Activated CD4-positive, alpha-beta T cell treated with anti-CD3 and anti-CD28 coated beads, Interleukin-2, amount 50 U/mL, for 1 hour (primary cell): ENCODE data around the gene LFNG.
"Not testable (repeated sequence)": the region's sequence is repeated elsewhere in the genome, so short reads cannot be mapped to it uniquely, and the experiment has no call there.

Experiments used
- DNase-seq: peaks from one replicate; pipeline ENCODE4 v3.0.0-alpha.2; 2020

Gene LFNG

GRCh38 chr7:2531796-2532110 is 12.2 kb downstream of the LFNG start:
- not testable (repeated sequence) for DNase-seq

DNA sequence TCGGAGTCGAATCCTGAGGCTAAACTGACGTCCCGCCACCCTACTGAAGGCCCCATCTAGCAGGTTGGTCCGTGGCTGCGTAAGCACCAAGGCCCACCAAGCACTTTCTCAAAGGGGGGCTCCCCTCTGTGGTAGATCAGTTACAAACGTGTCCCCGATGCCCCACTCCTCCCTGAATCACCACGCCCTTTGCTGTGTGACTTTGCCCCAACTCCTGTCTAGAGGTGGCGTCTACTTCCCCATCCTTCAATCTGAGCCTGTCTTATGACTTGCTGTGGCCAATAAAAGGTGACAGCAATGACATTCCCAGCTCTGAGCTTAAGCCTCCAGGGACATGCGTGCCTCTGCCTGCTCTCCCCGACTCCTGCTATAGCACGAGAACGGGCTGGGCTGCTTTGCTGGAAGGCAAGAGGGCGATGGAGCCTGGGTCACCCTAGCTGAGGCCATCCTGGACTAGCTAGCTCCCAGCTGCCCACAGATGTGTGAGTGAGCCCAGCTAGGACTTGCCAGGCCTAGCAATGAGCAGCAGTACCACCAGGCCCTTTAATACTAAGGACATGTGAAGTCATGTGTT is 12.7 kb downstream of the LFNG start:
- DNase-seq, result not testable (repeated sequence)

DNA sequence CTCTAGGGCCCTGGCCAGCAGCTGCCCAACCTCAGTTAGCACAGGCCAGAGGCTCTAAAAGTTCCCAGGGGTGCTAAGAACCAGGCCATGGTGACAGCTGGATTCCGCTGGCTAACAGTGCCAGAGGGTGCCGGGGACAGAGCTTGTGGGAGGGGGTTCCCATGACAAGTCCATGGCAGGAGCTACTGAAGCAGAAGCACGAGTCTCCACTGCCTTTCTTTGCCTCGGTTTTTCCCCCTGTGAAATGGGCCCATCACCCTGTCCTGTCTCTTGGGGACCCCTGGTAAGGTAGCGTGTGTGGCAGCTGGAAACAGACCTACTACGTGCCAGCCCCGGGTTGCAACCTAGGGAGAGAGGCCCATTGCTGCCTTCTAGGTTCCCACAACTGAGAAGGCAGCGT is 13.2 kb downstream of the LFNG start:
- not testable (repeated sequence) for DNase-seq

DNA sequence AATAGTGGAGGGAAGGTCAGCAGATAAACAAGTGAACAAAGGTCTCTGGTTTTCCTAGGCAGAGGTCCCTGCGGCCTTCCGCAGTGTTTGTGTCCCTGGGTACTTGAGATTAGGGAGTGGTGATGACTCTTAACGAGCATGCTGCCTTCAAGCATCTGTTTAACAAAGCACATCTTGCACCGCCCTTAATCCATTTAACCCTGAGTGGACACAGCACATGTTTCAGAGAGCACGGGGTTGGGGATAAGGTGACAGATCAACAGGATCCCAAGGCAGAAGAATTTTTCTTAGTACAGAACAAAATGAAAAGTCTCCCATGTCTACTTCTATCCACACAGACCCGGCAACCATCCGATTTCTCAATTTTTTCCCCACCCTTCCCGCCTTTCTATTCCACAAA is 14.0 kb downstream of the LFNG start:
- not testable (repeated sequence) for DNase-seq

DNA sequence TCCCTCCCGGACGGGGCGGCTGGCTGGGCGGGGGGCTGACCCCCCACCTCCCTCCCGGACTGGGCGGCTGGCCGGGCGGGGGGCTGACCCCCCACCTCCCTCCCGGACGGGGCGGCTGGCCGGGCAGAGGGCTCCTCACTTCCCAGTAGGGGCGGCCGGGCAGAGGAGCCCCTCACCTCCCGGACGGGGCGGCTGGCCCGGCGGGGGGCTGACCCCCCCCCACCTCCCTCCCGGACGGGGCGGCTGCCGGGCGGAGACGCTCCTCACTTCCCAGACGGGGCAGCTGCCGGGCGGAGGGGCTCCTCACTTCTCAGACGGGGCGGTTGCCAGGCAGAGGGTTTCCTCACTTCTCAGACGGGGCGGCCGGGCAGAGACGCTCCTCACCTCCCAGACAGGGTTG is 14.6 kb downstream of the LFNG start:
- not testable (repeated sequence) for DNase-seq

- DNase-seq, result not testable (repeated sequence)
Observed at GRCh38 chr7:2535872-2536627, 16.5 kb downstream of the LFNG start.

GRCh38 chr7:2537981-2538851 is 18.6 kb downstream of the LFNG start:
- no peak for DNase-seq

DNA sequence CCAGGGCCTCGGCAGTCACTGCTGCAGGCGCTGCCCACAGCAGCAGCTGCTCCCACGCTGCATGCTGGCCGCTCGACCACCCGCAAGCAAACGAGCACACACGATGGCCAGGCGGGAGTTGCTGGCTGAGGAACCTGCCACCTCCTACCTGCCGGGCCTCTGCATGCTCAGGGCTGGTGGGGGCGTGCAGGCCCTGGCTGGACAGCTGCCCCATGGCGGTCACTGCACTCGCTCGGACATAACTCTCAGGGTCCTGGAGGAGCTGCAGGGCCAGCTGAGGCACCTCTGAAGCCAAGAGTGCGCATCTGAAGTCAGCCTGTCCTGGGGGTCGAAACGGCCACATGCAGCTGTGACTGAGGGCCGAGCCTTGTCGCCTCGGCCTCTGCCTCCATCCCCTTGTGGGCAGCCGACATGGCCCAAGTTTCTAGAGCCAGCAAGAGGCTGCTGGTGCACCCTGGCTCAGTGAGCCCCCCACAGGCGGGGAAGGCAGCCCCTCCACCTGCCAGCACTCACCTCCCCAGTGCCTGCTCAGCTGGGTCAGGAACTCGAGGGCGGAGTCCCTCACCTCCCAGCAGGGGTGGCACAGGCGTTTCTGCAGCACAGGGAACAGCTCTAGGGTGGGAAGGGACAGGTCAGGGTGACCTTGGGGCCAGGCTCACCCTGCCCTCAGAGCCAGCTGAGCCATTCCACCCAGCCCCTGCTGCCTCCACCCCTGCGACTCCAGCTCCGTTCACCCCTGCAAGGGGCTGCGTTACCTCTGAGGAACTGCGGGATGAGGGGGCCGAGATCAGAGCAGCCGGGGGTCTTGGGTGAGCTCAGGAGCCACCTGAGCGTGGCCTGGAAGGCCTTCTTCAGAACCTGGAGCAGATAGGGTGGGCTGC is 19.7 kb downstream of the LFNG start:
- no peak for DNase-seq

DNA sequence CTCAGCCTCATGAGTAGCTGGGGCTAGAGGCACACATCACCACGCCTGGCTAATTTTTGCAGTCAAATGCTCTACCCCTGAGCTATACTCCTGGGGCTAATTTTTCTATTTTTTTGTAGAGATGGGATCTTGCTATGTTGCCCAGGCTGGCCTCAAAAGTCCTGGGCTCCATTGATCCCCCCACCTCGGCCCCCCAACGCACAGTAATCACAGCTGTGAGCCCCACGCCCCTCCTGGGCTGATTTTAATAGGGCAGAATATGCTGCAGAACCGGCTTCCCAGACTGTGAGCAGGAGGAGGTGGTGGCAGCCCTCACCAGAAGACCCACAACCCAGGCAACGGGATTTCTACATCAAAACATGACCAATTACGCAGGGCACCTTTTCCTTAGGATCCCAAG is 20.6 kb downstream of the LFNG start:
- no peak for DNase-seq

- no peak for DNase-seq
Observed at GRCh38 chr7:2540641-2541051, 21.1 kb downstream of the LFNG start.

DNA sequence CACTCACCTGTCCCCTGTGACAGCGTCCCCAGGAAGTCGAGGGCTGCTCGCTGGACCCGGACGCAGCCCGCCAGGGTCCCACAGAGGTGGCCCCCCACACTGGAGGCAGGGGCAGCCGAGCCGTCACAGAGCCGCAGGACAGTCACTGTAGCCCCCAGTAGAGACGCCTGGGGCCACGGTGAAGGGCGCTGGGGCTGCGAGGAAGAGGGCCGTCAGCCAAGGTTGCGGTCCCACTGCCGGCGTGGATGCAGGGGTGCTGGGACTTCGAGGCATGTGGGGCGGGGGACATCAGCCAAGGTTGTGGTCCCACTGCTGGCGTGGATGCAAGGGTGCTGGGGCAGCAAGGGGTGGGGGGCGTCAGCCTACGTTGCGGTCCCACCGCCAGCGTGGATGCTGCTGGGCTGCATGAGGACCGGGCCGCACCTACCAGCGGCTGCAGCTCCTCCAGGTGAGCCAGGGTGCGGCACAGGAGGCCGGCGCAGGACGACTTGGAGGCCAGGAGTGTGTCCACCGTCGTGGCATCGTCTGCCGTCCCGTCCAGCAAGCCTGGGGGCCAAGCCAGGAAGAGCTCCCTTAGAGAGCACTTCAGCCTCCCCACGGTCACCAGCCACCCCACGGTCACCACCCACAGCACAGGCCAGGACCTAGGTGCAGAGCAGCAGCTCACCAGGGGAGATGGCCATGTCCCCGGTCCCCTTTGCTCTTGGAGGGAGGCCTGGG is 21.9 kb downstream of the LFNG start:
- no peak for DNase-seq

DNA sequence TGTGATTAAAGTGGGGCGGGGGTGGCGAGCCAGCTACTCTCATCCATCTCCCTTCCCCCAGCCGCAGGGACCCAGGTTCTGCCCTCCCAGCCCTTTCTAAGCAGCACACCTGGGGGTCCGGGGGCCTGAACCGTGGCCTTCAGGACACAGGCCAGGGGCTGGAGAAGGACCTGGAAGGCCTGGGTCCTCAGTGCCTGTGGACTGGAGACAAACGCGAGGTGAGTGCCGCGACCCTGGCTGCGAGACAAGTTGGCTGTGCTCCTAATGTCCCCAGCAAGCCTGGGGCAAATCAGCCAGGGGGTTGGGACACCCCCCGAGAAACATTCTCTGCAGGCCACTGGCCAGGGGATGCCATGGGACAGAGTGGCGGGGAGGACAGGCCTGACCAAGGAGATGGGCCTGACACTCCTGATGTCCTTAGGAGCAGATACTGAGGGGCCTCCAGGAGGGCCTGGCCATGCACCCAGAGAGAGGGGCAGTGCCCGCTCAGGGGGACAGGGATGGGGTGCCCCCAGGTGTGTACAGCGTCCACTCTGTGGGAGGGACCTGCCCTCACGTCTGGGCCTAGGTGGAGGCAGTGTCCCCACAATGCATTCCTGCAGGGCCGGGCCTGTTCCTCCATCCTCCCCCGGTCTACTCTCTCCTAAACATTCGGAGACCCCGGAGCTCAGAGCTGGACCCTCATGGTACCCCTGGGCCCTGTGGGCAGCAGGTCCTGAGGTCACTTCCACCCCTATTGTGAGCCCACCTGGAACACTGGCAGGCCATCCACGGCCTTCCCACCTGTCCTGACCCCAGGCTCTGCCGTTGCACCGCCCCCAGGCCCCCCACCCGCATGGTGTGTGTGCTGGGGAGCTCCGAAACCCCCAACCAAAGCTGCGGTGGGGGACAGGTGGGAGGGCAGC is 22.7 kb downstream of the LFNG start:
- DNase-seq, result no peak

DNA sequence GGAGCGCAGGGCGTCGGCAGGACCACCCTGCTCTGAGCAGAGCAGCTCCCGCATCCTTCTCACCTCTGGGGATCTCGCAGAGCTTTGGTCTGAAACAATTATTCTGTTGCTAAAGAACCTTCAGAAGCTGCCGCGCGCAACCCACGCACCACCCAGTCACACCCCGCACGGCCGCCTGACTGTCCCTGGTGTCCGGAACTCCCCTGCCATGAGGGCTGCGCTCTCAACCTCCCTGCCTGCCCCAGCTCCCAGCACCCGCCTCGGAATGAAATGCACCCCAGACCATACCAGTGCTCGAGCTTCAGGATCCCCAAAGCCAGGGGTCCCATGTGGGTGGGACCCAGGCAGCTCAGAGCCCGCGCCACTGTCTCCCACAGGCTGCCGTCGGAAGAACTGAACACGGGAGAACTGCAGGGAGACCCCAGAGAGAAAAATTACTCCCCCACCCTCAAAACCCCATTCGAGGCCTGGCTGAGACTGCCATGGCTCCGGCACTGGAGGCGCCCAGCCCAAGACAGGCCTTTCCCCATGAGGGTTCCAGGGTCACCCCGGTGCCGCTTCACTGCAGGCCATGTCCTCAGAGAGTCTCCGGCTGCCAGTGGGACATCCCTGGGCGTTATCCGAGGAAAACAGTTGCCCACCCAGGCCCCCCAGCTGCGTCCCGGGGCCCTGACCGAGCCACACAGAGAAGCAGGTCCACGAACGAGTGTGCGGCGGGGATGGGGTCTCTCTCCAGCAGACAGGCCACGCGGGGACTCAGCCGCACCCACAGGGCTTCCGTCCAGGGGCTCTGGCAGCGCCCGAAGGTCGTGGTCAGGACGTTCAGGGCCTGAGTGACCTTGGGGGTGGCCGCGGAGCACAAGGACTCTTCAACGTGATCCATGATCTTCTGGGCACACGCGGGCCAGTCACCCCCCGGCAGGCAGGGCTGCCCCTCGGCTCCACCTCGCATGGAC is 23.6 kb downstream of the LFNG start:
- DNase-seq, result no peak

DNA sequence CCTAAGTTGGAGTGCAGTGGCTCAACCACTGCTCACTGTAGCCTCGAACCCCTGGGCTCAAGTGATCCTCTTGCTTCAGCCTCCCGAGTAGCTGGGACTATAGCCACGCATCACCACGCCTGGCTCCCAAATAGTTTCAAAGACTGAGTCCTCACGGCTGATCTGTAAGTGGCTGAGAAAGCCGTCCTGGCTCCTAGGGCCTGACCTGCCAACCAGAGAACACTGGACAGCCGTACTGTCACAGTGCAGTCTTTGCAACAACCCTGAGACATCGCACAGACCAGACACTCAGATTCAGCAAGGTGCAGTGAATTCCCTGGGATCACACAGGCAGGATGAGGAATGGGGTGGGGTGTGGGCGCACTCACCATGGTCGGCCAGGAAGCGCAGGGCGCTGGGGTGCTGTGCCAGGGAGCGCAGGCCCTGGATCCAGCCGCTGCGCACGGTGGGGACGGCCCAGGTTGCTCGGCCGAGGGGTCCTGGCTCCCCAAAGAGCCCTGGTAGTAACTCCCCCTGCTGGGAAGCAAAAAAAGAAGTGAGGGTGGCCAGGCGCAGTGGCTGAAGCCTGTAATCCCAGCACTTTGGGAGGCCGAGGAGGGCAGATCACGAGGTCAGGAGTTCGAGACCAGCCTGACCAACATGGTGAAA is 25.1 kb downstream of the LFNG start:
- DNase-seq, result no peak

GRCh38 chr7:2545746-2546425 is 26.3 kb downstream of the LFNG start:
- no peak for DNase-seq

DNA sequence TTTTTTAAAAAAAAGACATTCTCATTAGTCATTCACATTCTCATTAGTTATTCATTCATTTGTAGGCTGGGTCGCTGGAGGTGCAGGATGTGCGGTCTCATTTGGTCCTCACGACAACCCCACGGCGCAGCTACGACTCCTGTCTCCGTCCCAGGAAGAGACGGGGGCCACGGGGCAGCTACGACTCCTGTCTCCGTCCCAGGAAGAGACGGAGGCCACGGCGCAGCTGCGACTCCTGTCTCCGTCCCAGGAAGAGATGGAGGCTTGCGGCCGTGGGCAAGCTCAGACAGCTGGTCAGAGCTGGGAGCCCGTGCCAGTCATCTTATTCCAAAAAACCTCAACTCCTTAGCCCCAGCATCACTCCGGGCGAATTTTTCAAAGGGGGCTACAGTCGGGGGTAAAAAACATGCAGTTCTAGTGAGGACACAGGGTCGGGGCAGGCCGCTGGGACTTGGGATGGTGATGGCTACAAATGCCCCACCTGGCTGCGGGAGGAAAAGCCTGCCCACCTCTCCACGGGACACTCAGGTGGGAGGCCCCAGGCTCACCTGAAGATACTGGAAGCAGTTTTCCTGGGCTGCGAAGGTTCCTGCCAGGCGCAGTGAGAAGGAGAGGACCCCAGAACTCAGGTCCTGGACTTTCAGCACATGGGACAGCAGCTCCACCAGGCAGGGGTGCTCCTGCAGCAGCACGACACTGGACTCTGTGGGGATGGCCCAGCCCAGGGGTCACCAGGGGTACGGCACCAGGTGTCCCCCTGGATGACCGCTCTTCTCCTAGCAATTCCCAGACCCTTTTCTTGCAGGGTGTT is 27.4 kb downstream of the LFNG start:
- no peak for DNase-seq

- no peak for DNase-seq
Observed at GRCh38 chr7:2551418-2551817, 31.8 kb downstream of the LFNG start.

GRCh38 chr7:2553108-2553507 is 33.5 kb downstream of the LFNG start:
- DNase-seq, result no peak
